IMR-90 (cell line): ENCODE measurements around the gene COG8.

Experiments used
- TF ChIP-seq, protein P1 (sequence below): conservative IDR thresholded peaks from 2 replicates; pipeline ENCODE4 v1.5.1; 2012; ENCODE audit warnings: mild to moderate bottlenecking, low read depth, low read length, improper control_type of control experiment
- TF ChIP-seq, protein P2 (sequence below): fragments of 150-350 bp; IDR thresholded peaks from 2 replicates; pipeline ENCODE4 v1.6.1; 2016; ENCODE audit warnings: low read depth, mild to moderate bottlenecking, low read length, moderate library complexity, borderline replicate concordance

DNA sequence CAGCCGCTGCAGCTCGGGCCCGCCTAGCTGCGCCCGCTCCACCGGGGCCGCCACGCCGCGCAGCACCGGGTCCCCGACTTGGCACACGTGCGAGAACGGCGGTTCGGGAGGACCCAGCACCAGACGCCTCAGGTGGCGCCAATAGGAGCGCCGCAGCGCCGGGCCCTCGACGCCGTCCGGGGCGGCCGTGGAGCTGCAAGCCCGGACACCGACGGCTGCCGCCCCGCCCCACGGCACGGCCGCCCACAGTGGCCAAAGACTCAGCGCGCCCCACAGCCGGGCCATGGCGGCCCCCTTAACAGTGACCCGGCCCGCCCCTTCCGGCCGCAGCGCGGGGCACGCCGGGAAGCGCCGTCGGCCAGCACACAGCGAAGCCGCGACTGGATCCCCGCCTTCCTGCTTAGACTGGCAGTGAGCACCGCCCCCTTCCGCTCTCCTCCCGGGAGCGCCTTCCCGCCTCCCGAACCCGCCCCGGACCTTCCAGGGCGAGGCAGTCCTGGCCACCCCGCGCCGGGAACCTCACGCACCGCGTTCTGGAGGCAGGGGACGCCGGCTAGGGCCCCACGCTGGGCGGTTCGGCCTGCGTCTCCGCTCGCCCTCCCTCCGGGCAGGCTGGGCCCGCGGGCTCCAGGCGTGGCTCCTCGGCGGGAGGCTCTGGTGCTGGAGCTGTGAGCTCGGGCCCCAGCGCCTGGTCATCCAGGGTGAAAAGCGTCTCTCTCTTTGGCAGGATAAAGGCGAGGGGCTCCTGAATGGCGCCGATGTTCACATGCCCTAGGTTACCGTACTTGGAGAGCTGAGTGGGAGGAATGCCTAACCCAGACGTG lies 8.9 kb downstream of the COG8 start, which contains the start of gene PDF:
- TF ChIP-seq, protein P1, sequence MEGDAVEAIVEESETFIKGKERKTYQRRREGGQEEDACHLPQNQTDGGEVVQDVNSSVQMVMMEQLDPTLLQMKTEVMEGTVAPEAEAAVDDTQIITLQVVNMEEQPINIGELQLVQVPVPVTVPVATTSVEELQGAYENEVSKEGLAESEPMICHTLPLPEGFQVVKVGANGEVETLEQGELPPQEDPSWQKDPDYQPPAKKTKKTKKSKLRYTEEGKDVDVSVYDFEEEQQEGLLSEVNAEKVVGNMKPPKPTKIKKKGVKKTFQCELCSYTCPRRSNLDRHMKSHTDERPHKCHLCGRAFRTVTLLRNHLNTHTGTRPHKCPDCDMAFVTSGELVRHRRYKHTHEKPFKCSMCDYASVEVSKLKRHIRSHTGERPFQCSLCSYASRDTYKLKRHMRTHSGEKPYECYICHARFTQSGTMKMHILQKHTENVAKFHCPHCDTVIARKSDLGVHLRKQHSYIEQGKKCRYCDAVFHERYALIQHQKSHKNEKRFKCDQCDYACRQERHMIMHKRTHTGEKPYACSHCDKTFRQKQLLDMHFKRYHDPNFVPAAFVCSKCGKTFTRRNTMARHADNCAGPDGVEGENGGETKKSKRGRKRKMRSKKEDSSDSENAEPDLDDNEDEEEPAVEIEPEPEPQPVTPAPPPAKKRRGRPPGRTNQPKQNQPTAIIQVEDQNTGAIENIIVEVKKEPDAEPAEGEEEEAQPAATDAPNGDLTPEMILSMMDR = no peak
- TF ChIP-seq, protein P2, sequence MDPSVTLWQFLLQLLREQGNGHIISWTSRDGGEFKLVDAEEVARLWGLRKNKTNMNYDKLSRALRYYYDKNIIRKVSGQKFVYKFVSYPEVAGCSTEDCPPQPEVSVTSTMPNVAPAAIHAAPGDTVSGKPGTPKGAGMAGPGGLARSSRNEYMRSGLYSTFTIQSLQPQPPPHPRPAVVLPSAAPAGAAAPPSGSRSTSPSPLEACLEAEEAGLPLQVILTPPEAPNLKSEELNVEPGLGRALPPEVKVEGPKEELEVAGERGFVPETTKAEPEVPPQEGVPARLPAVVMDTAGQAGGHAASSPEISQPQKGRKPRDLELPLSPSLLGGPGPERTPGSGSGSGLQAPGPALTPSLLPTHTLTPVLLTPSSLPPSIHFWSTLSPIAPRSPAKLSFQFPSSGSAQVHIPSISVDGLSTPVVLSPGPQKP = no peak
